ENCODE measurements around the gene KNTC1.

GRCh38 chr12:122584177-122584863, 57.3 kb downstream of the KNTC1 start:
- TF ChIP-seq POLR2A (IDR thresholded peaks at IDR 0.05; ENCODE audit: low read length): no peak
- no peak for TF ChIP-seq GATA1 (IDR thresholded peaks at IDR 0.05; ENCODE audit: low read depth, low read length)
